Head of caudate nucleus (tissue), 42 donors: ENCODE measurements around the gene PHLDA3.

Experiments
- DNase-seq, 42 donors: peaks; one replicate each; pipeline versions ENCODE4 v3.0.0 to v3.0.0-alpha.2; 2020 to 2021; ENCODE audit warnings: mixed read lengths in 7 of 42
- intact Hi-C: fragments of 100-400 bp; cut with DNase I; formaldehyde crosslinking; loops from one replicate; pipeline ENCODE4 v1.15.0; 2022

PHLDA3 gene

DNA sequence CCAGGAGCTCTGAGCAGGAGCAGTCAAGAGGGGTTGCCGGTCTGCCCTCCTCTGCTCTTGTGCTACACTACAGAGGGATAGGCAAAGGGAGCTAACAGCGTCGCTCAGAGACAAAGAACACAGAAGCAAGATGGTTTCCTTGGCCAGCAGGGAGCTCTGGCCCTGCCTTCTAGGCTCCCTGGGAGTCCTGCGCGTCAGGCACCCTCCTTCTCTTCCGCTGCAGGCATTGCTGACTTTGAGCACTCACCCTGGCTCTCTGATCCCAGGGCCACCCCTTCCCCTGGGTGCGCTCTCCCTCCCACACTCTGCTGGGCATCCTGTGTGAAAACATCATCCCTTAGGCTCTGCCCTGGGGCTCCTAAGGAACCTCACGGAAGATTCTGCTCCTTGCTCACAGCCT is 47.9 kb downstream of the PHLDA3 start:
- DNase-seq, result no peak
- intact Hi-C loops, result no loop called here

DNA sequence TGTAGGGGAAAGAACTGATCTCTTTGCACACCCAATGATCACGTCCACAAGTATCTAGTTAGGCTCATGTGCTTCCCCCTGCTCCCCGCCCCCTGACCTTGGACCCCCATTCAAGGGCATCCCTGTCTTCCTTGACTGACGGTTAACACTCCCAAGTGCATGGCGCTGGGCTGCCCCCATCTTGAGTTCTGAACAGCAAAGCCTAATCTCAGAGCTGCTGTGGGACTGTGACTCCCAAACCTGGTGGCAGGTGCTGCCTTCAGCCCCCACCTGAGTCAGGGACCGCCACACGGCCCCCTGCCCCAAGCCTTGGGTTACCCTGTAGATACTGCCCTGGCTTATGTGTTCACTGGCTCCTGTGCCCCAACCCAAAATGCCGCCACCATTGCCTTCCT is 48.4 kb downstream of the PHLDA3 start:
- DNase-seq, result no peak
- intact Hi-C loops, result no loop called here

DNA sequence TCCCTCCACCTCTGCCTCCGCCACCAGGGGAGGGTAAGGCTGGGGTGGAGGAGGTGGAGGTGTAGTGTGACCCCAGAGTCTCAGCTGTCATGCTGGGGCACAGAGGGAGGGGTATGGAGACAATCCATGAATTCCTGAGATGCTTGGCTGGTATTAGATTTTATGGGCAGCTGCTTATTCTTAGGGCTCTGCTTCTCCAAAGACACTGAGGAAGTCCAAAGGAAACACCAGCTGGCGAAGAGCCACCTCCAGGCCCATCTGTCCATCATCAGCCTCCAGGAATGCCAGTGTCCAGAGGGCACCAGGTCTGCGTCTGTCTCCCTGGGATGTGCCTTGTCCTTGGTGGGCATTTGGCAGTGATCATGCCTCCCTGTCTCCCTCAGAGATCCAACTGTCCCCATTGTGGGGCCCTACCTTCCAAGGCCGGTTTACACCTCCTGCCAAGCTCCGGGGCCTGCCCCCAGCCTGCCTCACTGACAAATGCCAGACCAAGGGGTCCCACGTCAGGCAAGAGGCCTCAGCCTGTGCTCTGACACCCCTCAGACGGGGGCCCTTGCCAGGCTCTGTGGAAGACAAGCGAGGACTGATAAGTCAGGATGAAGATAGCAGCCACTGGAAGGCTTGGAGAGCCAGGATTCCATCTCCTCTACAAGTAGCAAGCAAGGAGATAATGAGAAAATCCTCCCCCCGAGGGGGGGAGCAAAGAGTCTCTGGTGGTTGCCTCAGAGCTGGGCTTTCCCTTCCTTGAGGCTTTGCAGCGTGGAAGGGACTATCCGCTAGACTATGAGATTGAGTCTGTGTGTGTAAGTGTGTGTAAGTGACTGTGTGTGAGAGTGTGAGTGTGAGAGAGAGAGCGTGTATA is 49.0 kb downstream of the PHLDA3 start:
- intact Hi-C loops, result no loop called here
- no peak for DNase-seq

DNA sequence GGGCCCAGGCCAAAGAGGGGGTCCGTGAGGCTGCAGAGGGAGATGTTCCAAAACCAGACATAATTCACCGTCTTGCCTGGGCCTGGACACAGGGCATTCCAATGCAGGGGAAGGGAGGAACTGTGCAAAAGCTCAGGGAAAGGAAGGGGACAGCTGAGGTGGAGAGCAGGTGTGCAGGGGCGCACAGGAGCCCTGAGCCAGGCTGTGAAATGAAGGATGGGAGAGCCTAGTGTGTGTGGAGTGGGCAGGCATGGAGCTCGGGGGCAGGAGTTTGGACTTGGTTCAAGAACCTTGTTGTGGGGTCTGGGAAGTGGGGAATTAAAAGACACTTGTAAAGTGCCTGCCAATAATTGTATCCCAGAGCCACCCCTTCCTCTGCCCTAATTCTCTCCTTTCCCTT is 49.7 kb downstream of the PHLDA3 start:
- intact Hi-C loops, result no loop called here
- DNase-seq, result no peak

DNA sequence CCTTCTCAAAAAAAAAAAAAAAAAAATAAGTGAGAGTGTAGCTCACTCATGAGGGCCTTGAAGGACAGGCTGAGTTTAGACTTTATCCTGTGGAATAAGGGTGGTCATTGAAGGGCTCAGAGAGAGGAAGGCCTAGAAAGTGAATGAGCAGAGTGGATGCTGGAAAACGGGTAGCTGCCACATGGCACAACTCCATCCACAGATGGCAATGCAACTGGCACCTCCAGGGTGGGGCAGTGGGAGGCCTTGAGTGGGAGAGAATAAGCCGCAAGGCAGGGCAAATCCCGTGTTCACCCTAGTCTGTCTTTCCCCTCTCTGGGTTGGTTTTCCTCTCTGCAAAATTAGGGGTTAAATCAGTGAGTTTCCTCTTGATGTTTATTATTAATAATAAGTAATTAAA is 50.5 kb downstream of the PHLDA3 start:
- intact Hi-C loops, result no loop called here
- no peak for DNase-seq
